Endothelial cell of umbilical vein (primary cell): Measurements from ENCODE around the gene PLN. TPM values are rescaled to one million over a fixed set of nuclear protein-coding genes. Genes with fewer than 3 reads are reported as not detected.

Experiments used
- polyA plus RNA-seq, 4 experiments: library from polyadenylated mRNA; depleted of rRNA in 3 of 4; stranded (reverse) in 3 of 4; unstranded in 1 of 4; fragments of >200 nt; gene quantifications; 2 replicates each; pipeline versions ENCODE4 v1.2.1 to v1.2.3, GENCODE V29; 2011 to 2012; ENCODE audit warnings: missing spikeins in 1 of 4
- total RNA-seq: library from RNA; stranded (reverse); gene quantifications from 2 replicates; pipeline ENCODE4 v1.2.3, GENCODE V29; 2021

Gene PLN
- total and polyA plus RNA-seq, 2 donors (not counting 3 experiments of a cell fraction or from before 2014, with no cell fraction given), result not detected

Other genes starting within 250 kb of the PLN start
- gene CEP85L, start 103.3 kb downstream of the PLN start, total RNA-seq, result 9.2 and 12.0 TPM in 2 replicates
- 1.5 and 1.8 TPM in 2 replicates for gene CEP85L, start 103.3 kb downstream of the PLN start, polyA plus RNA-seq